Measurements from ENCODE around the gene DNPEP.

DNPEP gene

DNA sequence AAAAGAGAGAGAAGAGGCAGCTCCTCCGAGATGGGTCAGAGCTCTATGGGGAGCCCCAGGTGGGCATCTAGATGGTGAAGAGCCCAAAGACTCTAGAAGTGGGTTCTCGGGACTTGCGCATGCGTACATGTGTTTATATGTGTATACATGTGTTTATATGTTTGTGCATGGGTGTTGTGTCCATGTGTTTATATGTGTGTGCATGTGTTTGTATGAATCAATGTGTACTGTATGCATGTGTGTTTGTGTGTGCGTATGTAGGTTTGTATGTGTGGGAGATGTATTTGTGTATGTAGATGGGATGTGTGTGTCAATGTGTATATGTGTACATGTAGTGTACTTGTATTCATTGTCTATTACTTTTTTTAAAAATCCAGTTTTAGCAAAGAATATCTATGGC, 25.6 kb downstream of the DNPEP start:
- no peak for TF ChIP-seq EZH2phosphoT487 (conservative IDR thresholded peaks at IDR 0.05; ENCODE audit: low read length)
- no peaks in the 10 kb centered on the region for H3K36me3 ChIP-seq (ENCODE audit: low read length)
- H2AFZ ChIP-seq (ENCODE audit: low read depth, low read length, severe bottlenecking): no peak overlapping the region
- no peaks in the 10 kb centered on the region for H3K9me3 ChIP-seq (ENCODE audit: insufficient read depth, low read length)
- no peak overlapping the region for H3K9ac ChIP-seq (ENCODE audit: low read length)
- no peaks in the 10 kb centered on the region for H3K9me2 ChIP-seq (replicated peaks; ENCODE audit: insufficient read depth, low read length)
- H3F3A ChIP-seq (ENCODE audit: insufficient read depth): no peaks in the 10 kb centered on the region
- H3K79me2 ChIP-seq (ENCODE audit: insufficient read depth, low read length): no peaks in the 10 kb centered on the region
- no peaks in the 10 kb centered on the region for H3K27me3 ChIP-seq (ENCODE audit: low read length)
- no peak overlapping the region for H3K4me3 ChIP-seq (ENCODE audit: insufficient read depth, low read length, poor library complexity, severe bottlenecking)
- no peaks in the 10 kb centered on the region for H4K20me1 ChIP-seq (ENCODE audit: low read depth, low read length)
- no peak overlapping the region for H3K4me2 ChIP-seq (ENCODE audit: low read depth, low read length, poor library complexity, severe bottlenecking)
- no peak overlapping the region for H3K27ac ChIP-seq (ENCODE audit: low read depth, low read length)

DNA sequence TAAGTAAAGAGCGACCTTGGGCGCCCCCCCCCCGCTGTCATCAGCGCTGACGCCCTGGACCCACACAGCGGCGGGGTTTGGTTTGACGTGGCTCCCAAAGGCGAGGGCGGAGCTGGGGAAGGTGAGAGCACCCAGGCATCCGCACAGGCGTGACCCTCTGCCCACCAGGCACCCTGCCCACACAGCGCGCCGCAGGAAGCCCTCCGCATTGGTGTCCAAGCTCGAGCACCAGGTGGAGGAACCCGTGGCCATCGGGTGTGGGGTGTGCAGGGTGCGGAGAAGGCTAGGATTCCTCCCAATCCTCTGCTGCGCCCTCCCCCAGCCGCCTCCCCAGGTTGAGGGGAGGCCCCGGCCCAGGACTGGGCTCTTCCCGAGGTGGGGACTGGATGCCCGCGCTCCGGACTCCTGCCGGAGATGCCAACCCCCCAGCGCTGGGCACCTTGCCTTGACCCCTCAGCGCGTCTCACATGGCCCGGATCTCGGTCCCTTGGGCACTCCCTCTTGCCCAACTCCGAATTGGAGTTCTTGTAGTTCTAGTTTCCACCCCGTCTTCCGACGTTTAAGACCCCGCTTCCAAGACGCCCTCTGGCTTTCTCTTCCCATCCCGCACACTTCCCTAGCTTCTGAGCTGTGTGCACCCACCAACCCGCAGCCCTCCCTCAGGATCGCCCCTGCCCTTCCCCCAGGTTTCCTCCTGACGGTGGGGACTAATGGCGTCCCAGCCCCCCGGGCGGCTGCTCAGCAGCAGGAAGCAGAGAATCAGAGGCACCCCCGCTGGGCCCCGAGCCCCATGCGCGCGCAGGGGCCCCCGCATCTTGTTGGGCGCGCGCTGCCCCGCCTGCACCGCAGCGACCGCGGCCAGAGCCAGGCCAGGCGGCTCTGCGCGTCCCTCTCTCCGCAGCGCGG, 29.3 kb downstream of the DNPEP start:
- no peak for TF ChIP-seq EZH2phosphoT487 (conservative IDR thresholded peaks at IDR 0.05; ENCODE audit: low read length)
- TF ChIP-seq, protein P1, sequence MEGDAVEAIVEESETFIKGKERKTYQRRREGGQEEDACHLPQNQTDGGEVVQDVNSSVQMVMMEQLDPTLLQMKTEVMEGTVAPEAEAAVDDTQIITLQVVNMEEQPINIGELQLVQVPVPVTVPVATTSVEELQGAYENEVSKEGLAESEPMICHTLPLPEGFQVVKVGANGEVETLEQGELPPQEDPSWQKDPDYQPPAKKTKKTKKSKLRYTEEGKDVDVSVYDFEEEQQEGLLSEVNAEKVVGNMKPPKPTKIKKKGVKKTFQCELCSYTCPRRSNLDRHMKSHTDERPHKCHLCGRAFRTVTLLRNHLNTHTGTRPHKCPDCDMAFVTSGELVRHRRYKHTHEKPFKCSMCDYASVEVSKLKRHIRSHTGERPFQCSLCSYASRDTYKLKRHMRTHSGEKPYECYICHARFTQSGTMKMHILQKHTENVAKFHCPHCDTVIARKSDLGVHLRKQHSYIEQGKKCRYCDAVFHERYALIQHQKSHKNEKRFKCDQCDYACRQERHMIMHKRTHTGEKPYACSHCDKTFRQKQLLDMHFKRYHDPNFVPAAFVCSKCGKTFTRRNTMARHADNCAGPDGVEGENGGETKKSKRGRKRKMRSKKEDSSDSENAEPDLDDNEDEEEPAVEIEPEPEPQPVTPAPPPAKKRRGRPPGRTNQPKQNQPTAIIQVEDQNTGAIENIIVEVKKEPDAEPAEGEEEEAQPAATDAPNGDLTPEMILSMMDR (IDR thresholded peaks at IDR 0.05; ENCODE audit: insufficient read depth, low read length, poor library complexity, severe bottlenecking): no peak
- Histone ChIP-seq H3K9me3 (ENCODE audit: insufficient read depth, low read length) (no peaks in the 10 kb centered on the region), H3K36me3 (ENCODE audit: low read length) (no peaks in the 10 kb centered on the region), H2AFZ (ENCODE audit: low read depth, low read length, severe bottlenecking) (no peak overlapping the region), H3K27ac (ENCODE audit: low read depth, low read length) (no peak overlapping the region), H3K4me2 (ENCODE audit: low read depth, low read length, poor library complexity, severe bottlenecking) (no peak overlapping the region), H3K27me3 (ENCODE audit: low read length) (no peaks in the 10 kb centered on the region), H4K20me1 (ENCODE audit: low read depth, low read length) (no peaks in the 10 kb centered on the region), H3K79me2 (ENCODE audit: insufficient read depth, low read length) (no peaks in the 10 kb centered on the region), H3K9ac (ENCODE audit: low read length) (no peak overlapping the region), H3K9me2 (replicated peaks; ENCODE audit: insufficient read depth, low read length) (no peaks in the 10 kb centered on the region), H3K4me3 (ENCODE audit: insufficient read depth, low read length, poor library complexity, severe bottlenecking) (no peak overlapping the region), H3F3A (ENCODE audit: insufficient read depth) (no peaks in the 10 kb centered on the region)

DNA sequence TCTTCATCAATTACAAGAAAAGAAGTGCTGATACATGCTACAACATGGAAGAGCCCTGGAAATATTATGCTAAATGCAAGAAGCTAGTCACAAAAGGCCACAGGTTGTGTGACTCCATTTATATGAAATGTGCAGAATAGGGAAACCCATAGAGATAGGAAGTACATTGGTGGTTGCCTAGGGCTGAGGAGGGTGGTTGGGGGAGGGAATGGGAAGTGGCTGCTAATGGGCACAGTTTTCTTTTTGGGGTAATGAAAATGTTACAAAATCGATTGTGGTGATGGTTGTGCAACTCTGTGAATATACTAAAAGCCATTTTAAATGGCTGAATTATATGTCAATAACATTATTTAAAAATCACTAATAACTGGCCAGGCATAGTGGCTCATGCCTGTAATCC, 30.9 kb downstream of the DNPEP start:
- no peaks in the 10 kb centered on the region for H3K9me3 ChIP-seq (ENCODE audit: insufficient read depth, low read length)

More for the DNA sequence above, 30.9 kb downstream of the DNPEP start:
- no peaks in the 10 kb centered on the region for H3F3A ChIP-seq (ENCODE audit: insufficient read depth)
- H3K4me3 ChIP-seq (ENCODE audit: insufficient read depth, low read length, poor library complexity, severe bottlenecking): no peak overlapping the region
- TF ChIP-seq, protein P1 (IDR thresholded peaks at IDR 0.05; ENCODE audit: insufficient read depth, low read length, poor library complexity, severe bottlenecking): no peak
- no peak for TF ChIP-seq EZH2phosphoT487 (conservative IDR thresholded peaks at IDR 0.05; ENCODE audit: low read length)
- no peaks in the 10 kb centered on the region for H3K79me2 ChIP-seq (ENCODE audit: insufficient read depth, low read length)
- no peaks in the 10 kb centered on the region for H4K20me1 ChIP-seq (ENCODE audit: low read depth, low read length)
- no peaks in the 10 kb centered on the region for H3K36me3 ChIP-seq (ENCODE audit: low read length)
- no peak overlapping the region for H3K27ac ChIP-seq (ENCODE audit: low read depth, low read length)
- H2AFZ ChIP-seq (ENCODE audit: low read depth, low read length, severe bottlenecking): no peak overlapping the region
- H3K9me2 ChIP-seq (replicated peaks; ENCODE audit: insufficient read depth, low read length): no peaks in the 10 kb centered on the region
- H3K27me3 ChIP-seq (ENCODE audit: low read length): no peaks in the 10 kb centered on the region
- no peak overlapping the region for H3K4me2 ChIP-seq (ENCODE audit: low read depth, low read length, poor library complexity, severe bottlenecking)
- no peak overlapping the region for H3K9ac ChIP-seq (ENCODE audit: low read length)
